Kidney tubule cell (primary cell): ENCODE results near the gene DMBX1.

Experiments
- DNase-seq: peaks from one replicate; pipeline ENCODE4 v3.0.0-alpha.2; 2018; ENCODE audit warnings: low spot score

DMBX1 gene

GRCh38 chr1:46506470-46507219, 17.0 kb downstream of the DMBX1 start:
- no peak for DNase-seq

- DNase-seq, result no peak
Observed at GRCh38 chr1:46508757-46509156, 19.1 kb downstream of the DMBX1 start.

- DNase-seq, result no peak
Observed at GRCh38 chr1:46510341-46510997, 20.8 kb downstream of the DMBX1 start.

GRCh38 chr1:46510998-46511365, 21.3 kb downstream of the DMBX1 start:
- no peak for DNase-seq

GRCh38 chr1:46512135-46512791, 22.6 kb downstream of the DMBX1 start:
- DNase-seq, result no peak

GRCh38 chr1:46512792-46513190, 23.2 kb downstream of the DMBX1 start:
- DNase-seq, result no peak

GRCh38 chr1:46513536-46513935, 23.9 kb downstream of the DMBX1 start:
- no peak for DNase-seq

- DNase-seq, result no peak
Observed at GRCh38 chr1:46515576-46515975, 25.9 kb downstream of the DMBX1 start.

- no peak for DNase-seq
Observed at GRCh38 chr1:46516200-46516950, 26.7 kb downstream of the DMBX1 start.

- peak; percentile 90 for DNase-seq
Observed at GRCh38 chr1:46517010-46517600, 27.5 kb downstream of the DMBX1 start.

- no peak for DNase-seq
Observed at GRCh38 chr1:46517932-46518498, 28.4 kb downstream of the DMBX1 start.

- peak; percentile 72 for DNase-seq
Observed at GRCh38 chr1:46519209-46519608, 29.6 kb downstream of the DMBX1 start.

GRCh38 chr1:46520063-46520911, 30.7 kb downstream of the DMBX1 start:
- peak; percentile 93 for DNase-seq

GRCh38 chr1:46521414-46521813, 31.8 kb downstream of the DMBX1 start:
- DNase-seq, result no peak

- DNase-seq, result peak; percentile 92
Observed at GRCh38 chr1:46522184-46522968, 32.7 kb downstream of the DMBX1 start.

GRCh38 chr1:46522969-46523320, 33.3 kb downstream of the DMBX1 start:
- no peak for DNase-seq

GRCh38 chr1:46523496-46524353, 34.1 kb downstream of the DMBX1 start:
- no peak for DNase-seq

GRCh38 chr1:46524843-46525242, 35.2 kb downstream of the DMBX1 start:
- DNase-seq, result no peak
